HG03095 (cell line): Measurements from ENCODE around the gene NME8.

ENCODE experiments used
- ATAC-seq: cut with Tn5 transposase; IDR thresholded peaks from one replicate; pipeline ENCODE4 v1.9.1; 2021; ENCODE audit warnings: moderate library complexity; ENCODE audit not compliant: unreplicated experiment

The NME8 gene

GRCh38 chr7:37933018-37933566 lies 84.7 kb downstream of the NME8 start:
- no peak for ATAC-seq

DNA sequence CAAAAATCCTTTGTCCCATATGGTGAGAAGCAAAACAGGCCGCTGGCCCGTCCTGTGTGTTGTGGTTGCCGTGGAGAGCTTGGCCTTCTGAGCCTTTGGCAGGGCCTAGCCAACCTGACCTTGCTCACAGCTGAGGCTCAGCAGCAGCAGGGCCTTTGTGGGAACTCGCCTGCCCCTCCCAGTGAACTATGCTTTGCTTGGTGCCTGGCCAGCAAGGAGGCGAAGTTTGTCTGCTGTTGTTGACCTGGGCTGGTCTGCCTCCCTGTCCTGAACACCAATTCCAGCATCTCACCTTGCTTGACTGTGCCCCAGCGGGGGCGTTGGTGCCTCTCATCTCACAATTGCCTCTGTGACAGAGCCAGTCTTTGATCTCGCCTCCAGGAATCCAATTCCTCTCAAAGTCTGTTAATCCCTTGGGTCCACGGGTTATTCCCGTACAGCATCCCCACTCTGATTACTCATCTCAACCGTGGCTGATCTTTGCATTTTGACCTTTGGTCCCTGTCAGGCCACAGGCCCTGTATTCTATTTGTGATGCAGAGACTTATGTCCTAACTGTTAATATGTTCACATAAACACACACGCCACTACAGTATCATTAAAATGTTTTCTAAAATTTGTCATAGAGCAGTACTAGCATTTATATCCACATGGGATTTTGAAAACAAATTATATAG lies 94.7 kb downstream of the NME8 start:
- ATAC-seq = no peak

DNA sequence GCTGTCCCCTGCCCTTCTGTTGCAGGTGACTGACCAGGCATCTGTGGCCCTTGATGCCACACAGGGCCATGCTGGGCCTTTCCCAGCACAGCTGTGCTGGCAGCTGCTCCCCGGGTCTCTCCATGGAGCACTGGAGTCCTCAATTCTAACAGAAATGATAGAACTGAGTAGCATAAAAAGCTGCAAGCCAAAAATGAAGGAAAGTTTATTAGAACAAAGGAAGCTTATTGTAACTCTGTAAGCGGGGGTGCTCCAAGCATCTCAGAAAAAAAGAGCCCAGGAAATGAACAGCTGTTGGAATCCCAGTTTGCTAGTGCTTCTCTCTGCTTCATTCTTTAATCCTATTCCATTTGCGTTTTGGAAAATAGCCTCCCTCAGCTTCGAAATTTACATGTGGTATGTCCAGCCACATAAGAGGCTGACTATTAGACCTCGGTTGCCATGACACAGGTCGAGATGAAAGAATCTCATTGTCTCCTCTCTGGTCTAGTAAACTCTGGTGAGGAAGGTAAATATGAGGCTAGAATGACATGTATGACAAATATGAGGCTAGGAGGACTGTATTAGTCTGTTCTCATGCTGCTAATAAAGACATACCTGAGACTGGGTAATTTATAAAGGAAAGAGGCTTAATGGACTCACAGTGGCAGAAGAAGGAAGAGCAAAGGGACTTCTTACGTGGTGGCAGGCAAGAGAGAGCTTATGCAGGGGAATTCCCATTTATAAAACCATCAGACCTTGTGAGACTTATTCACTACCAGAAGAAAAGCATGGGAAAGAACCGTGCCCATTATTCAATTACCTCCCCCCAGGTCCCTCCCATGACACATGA lies 95.7 kb downstream of the NME8 start:
- ATAC-seq = no peak

DNA sequence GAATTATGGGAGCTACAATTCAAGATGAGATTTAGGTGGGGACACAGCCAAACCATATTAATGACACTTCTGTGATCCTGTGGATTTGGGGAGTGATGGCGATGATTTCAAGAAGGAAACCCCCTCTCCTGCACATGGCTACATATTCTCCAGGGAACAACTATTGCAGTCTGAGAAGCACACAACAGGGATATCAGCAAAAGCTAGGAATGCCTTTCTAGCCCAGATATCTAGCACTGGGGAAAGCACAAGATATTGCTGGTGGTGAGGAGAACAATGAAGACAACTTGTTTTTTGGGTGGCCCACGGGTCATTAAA lies 96.3 kb downstream of the NME8 start:
- no peak for ATAC-seq

DNA sequence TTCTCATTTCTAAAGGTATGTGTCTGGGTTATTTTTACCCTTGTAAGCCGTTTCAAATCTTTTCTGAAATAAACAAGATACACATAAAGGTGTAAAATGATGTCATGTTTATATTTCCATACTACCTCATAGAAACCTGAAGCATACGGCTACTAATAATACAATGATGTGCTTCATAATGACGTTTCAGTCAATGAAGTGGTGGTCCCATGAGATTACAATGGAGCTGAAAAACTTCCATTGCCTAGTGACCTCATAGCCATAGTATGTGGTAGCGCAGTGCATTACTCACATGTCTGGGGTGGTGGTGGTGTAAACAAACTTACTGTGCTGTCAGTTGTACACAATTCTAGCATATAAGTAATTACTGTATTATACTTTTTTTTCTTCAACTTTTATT lies 96.9 kb downstream of the NME8 start:
- no peak for ATAC-seq

GRCh38 chr7:37947138-37947940 lies 98.9 kb downstream of the NME8 start:
- ATAC-seq = no peak

- no peak for ATAC-seq
Observed at GRCh38 chr7:37947941-37948210, 99.5 kb downstream of the NME8 start.
